GM10266 (cell line): ENCODE results near the gene RPL23.

Source experiments
- DNase-seq: peaks from one replicate; pipeline ENCODE4 v3.0.0; 2012; ENCODE audit errors: extremely low spot score
- CTCF ChIP-seq: IDR thresholded peaks from 2 replicates; pipeline ENCODE4 v1.5.1; 2012; ENCODE audit warnings: mild to moderate bottlenecking, low read depth; ENCODE audit not compliant: control insufficient read depth, insufficient read depth; ENCODE audit errors: missing control alignments

The RPL23 gene

DNA sequence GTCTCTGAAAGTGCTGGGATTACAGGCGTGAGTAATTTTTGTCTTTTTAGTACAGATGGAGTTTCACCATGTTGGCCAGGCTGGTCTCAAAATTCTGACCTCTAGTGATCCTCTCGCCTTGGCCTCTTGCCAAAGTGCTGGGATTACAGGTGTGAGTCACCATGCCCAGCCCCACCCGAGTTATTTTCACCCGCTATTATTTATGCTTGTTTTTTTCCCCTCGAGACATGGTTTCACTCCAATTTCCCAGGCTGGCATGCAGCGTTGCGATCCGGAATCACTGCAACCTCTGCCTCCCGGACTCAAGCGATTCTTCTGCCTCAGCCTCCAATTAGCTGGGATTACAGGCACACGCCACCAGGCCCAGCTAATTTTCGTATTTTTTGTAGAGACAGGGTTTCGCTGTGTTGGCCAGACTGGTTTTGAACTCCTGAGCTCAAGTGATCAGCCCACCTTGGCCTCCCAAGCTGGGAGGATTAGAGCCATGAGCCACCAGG lies 9.2 kb downstream of the RPL23 start:
- DNase-seq: no peak
- TF ChIP-seq CTCF: no peak

DNA sequence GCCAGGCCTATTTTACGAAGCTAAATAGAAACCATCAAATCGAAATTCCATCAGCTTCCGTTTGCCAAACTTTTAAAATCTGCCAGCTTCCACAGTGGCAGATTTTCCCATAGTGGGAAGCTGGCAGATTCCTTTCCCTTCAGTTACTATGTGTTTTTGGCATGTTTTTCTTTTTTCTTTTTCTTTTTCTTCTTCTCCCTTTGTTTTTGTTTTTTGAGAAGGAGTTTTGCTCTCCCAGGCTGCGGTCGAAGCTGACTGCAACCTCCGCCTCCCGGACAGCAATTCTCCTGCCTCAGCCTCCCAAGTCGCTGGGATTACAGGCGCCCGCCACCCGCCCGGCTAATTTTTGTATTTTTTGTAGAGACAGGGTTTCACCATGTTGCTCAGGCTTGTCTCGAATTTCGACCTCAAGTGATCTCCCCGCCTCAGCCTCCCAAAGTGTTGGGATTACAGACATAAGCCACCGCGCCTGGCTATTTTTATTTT lies 27.7 kb downstream of the RPL23 start:
- no peak for TF ChIP-seq CTCF
- DNase-seq: no peak

DNA sequence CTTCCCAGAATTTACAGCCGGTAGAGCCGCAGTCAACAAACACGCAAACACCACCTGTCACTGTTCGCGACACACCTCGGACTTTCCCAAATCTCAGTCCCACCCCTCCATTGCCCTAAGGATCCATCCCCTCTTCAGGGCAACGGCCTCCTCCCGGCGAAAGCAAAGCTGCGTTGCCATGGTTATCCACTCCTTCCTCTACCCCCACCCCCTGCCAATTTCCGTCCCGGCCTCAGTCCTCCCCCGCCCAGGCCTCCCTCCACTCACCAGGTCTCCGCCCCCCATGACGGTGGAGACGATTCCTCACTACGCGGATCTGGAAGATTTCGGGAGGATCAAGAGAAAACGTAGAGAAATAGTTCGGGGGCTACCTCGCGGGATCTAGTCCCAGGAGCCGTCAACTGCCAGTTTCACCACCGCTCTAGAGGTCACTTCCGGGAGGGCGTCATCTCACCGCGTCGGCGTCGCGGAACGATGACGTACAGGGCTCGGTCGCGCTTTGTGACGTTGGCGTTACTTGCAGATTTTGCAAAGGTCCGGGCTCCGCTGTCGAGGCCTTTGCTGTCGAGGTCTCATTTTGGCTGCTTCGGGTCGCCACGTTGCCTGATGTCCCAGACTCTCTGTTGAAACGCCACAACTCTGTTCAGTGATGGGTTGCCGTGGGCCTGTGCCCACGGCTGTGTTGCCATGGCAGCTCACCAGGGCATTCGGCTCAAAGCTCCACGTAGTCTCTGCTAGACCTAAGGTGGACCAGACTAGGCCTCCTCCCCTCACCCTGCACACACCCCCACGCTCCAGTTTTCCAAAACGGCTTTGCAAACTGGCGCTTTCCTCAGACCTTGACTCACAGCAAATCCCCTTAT lies 28.4 kb downstream of the RPL23 start, which contains the start of gene CWC25:
Gene CWC25, minus strand, starts transcription at position 423 of the 863 bp plus-strand sequence. Its CDS starts 138 bp downstream, at position 285.
- no peak for TF ChIP-seq CTCF
- DNase-seq: peak; percentile 89

GRCh38 chr17:38815576-38816193 lies 37.8 kb downstream of the RPL23 start:
- TF ChIP-seq CTCF: no peak
- DNase-seq: no peak

- no peak for DNase-seq
- TF ChIP-seq CTCF: no peak
These were observed 43.7 kb downstream of the RPL23 start for GRCh38 chr17:38809828-38810227.

- DNase-seq: no peak
These were observed 53.2 kb downstream of the RPL23 start for GRCh38 chr17:38800237-38800760.

More at GRCh38 chr17:38800237-38800760, 53.2 kb downstream of the RPL23 start:
- no peak for TF ChIP-seq CTCF
